ENCODE results near the gene DHRS3. TPM values are rescaled to one million over a fixed set of nuclear protein-coding genes. Genes with fewer than 3 reads are reported as not detected.

DHRS3 gene
- total RNA-seq, 1 donor from 2014 or later: 60.5 TPM

GRCh38 chr1:12593621-12594066 is 24.4 kb downstream of the DHRS3 start:
- no peak for DNase-seq (ENCODE audit: low read depth)
- H3K4me3 ChIP-seq (ENCODE audit: low read depth, low read length): no peak overlapping the region
- no peak for TF ChIP-seq CTCF (conservative IDR thresholded peaks at IDR 0.05; ENCODE audit: low read depth, low read length)

GRCh38 chr1:12592496-12592895 is 25.5 kb downstream of the DHRS3 start:
- no peak for TF ChIP-seq CTCF (conservative IDR thresholded peaks at IDR 0.05; ENCODE audit: low read depth, low read length)
- no peak for DNase-seq (ENCODE audit: low read depth)
- H3K4me3 ChIP-seq (ENCODE audit: low read depth, low read length): no peak overlapping the region

GRCh38 chr1:12591267-12591938 is 26.6 kb downstream of the DHRS3 start:
- no peak for DNase-seq (ENCODE audit: low read depth)
- no peak overlapping the region for H3K4me3 ChIP-seq (ENCODE audit: low read depth, low read length)
- TF ChIP-seq CTCF (conservative IDR thresholded peaks at IDR 0.05; ENCODE audit: low read depth, low read length): no peak

- TF ChIP-seq CTCF (conservative IDR thresholded peaks at IDR 0.05; ENCODE audit: low read depth, low read length): no peak
- no peak for DNase-seq (ENCODE audit: low read depth)
- H3K4me3 ChIP-seq (ENCODE audit: low read depth, low read length): no peak overlapping the region
These were observed 29.3 kb downstream of the DHRS3 start for GRCh38 chr1:12588695-12589094.

GRCh38 chr1:12587981-12588640 is 29.9 kb downstream of the DHRS3 start:
- H3K4me3 ChIP-seq (ENCODE audit: low read depth, low read length): no peak overlapping the region
- DNase-seq (ENCODE audit: low read depth): no peak
- TF ChIP-seq CTCF (conservative IDR thresholded peaks at IDR 0.05; ENCODE audit: low read depth, low read length): no peak

- DNase-seq (ENCODE audit: low read depth): no peak
- TF ChIP-seq CTCF (conservative IDR thresholded peaks at IDR 0.05; ENCODE audit: low read depth, low read length): no peak
- H3K4me3 ChIP-seq (ENCODE audit: low read depth, low read length): no peak overlapping the region
These were observed 31.8 kb downstream of the DHRS3 start for GRCh38 chr1:12585951-12586942.

All from epithelial cell of proximal tubule (primary cell).